ENCODE measurements around the gene TXNDC11. TPM values are rescaled to one million over a fixed set of nuclear protein-coding genes. Genes with fewer than 3 reads are reported as not detected.

TXNDC11 gene
- total RNA-seq, 4 donors from 2014 or later = 41.2 to 56.5 (median 49.0) TPM

GRCh38 chr16:11686713-11687380 is 55.8 kb downstream of the TXNDC11 start:
- no peak for TF ChIP-seq CTCF (IDR thresholded peaks at IDR 0.05; ENCODE audit: low read depth)

DNA sequence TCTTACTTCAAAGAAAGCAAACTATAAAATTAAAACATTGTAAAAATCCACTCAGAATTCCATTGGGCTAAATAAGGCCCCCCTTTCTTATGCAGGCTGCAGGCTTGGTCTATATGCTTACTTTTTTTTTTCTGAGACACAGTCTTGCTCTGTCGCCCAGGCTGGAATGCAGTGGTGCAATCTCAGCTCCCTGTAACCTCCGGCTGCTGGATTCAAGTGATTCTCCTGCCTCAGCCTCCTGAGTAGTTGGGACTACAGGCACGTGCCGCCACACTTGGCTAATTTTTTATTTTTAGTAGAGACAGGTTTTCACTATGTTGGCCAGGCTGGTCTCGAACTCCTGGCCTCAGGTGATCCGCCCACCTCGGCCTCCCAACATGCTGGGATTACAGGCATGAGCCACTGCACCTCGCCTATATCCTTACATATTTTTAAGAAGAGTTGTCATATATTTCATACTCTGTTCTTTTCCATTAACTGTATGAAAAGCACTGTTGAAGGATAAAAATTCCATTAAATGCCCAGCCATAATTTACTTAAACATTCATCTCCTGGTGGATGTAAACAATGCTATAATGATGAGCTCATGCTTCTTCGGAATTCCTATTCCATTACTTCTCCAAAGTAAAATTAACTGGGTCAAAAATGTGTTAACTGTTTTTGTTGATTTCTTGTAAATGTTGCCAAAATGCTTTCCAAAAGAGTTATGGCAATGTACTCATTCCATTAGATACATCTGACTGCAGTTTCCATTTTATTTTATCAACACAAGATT is 56.6 kb downstream of the TXNDC11 start:
- TF ChIP-seq CTCF (IDR thresholded peaks at IDR 0.05; ENCODE audit: low read depth) = no peak

DNA sequence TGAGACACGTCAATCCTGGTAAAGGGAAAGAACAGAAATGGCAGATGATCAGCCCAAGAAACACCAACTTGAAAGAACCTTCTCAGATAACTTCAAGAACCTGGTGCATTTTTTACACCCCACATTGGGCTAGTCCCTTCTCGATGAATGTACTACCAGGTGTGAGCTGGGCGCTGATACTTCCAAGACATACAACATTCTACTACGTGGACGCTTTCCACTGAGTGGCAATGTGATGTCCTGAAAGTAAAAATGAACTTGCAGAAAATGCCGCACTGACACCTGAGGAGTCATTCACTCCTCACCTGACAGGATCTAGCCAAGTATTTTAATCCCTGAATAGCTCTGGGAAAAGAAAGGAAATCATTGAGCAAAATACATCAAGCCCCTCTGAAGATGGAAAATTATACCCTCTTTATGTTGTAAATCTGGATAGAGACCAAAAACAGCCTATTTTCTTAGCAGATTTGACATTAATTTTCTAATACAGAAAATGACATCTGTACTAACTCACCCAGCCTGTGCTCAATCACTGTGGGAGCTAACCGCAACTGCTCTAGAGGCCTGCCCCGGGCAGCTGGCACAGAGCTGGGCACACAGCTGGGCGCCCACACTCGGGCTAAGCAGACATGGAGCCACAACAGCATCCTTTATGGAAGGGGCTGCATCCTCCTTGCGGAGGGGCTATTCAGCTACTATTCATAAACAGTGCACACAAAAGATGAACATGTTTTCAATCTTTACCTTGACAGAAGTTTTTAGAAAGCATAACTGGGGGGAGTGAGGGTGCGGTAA is 58.2 kb downstream of the TXNDC11 start:
- TF ChIP-seq CTCF (IDR thresholded peaks at IDR 0.05; ENCODE audit: low read depth) = no peak

GRCh38 chr16:11683145-11683544 is 59.5 kb downstream of the TXNDC11 start:
- no peak for TF ChIP-seq CTCF (IDR thresholded peaks at IDR 0.05; ENCODE audit: low read depth)

DNA sequence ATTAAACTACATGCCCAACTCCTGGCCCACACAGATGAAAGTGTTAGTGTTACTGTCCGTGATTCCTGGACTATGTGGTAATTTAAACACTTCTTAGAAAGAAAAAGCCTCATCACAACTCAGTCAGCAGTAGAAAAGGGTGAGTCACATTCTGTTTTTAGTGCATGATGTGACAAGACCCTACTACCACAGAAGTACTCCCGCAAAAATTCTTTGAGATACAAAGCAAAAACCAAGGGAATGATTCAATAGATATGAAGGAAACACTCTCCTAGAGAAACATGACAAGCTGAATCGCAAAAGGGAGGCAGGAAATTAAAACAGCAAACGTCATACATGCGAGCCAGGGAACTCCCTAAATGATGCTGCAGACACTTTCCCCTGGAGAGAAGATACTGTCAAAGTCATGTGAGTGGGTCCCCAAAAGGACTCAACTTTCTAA is 60.0 kb downstream of the TXNDC11 start:
- TF ChIP-seq CTCF (IDR thresholded peaks at IDR 0.05; ENCODE audit: low read depth) = no peak

GRCh38 chr16:11681976-11682654 is 60.5 kb downstream of the TXNDC11 start:
- no peak for TF ChIP-seq CTCF (IDR thresholded peaks at IDR 0.05; ENCODE audit: low read depth)

All from subcutaneous adipose tissue (tissue), 4 donors.